ENCODE results near the gene TENM4. TPM values are rescaled to one million over a fixed set of nuclear protein-coding genes. Genes with fewer than 3 reads are reported as not detected.

TENM4 gene
- polyA plus RNA-seq, 1 donor from 2014 or later, result 16.8 TPM

GRCh38 chr11:78851878-78852586 is 588.8 kb downstream of the TENM4 start:
- Histone ChIP-seq H3K4me2 (ENCODE audit: low read length) (no peak overlapping the region), H4K20me1 (ENCODE audit: insufficient read depth) (no peaks in the 10 kb centered on the region), H2AFZ (ENCODE audit: low read depth, low read length) (no peak overlapping the region), H3F3A (ENCODE audit: insufficient read depth, low read length, poor library complexity, severe bottlenecking) (no peaks in the 10 kb centered on the region), H3K79me2 (replicated peaks; ENCODE audit: insufficient read depth, low read length) (no peaks in the 10 kb centered on the region), H3K36me3 (ENCODE audit: insufficient read depth, low read length) (peaks cover 5% of the 10 kb centered on the region), H3K9me3 (ENCODE audit: low read length) (no peaks in the 10 kb centered on the region), H3K9ac (ENCODE audit: low read length) (no peak overlapping the region), H3K9me2 (ENCODE audit: insufficient read depth, low read length) (no peaks in the 10 kb centered on the region), H3K27me3 (ENCODE audit: insufficient read depth, low read depth, low read length) (no peaks in the 10 kb centered on the region), H3K4me3 (ENCODE audit: low read length) (no peak overlapping the region), H3K27ac (ENCODE audit: low read length) (no peak overlapping the region)
- TF ChIP-seq REST (IDR thresholded peaks at IDR 0.05; ENCODE audit: borderline replicate concordance), result no peak
- TF ChIP-seq CTCF (IDR thresholded peaks at IDR 0.05; ENCODE audit: poor library complexity, severe bottlenecking), result no peak
- no peak for TF ChIP-seq EP300 (conservative IDR thresholded peaks at IDR 0.05; ENCODE audit: poor library complexity, severe bottlenecking)
- TF ChIP-seq POLR2AphosphoS5 (IDR thresholded peaks at IDR 0.05), result no peak
- TF ChIP-seq SMC3 (conservative IDR thresholded peaks at IDR 0.05; ENCODE audit: poor library complexity), result no peak
- TF ChIP-seq TAF1 (IDR thresholded peaks at IDR 0.05; ENCODE audit: low read depth), result no peak
- TF ChIP-seq MXI1 (conservative IDR thresholded peaks at IDR 0.05; ENCODE audit: poor library complexity, severe bottlenecking), result no peak
- TF ChIP-seq EZH2 (IDR thresholded peaks at IDR 0.05; ENCODE audit: borderline replicate concordance, insufficient read depth, low read length, poor library complexity, severe bottlenecking), result no peak
- no peak for TF ChIP-seq RAD21 (conservative IDR thresholded peaks at IDR 0.05)

- H3K9me3 ChIP-seq (ENCODE audit: low read length), result no peaks in the 10 kb centered on the region
- no peaks in the 10 kb centered on the region for H3K27me3 ChIP-seq (ENCODE audit: insufficient read depth, low read depth, low read length)
- peaks cover 3% of the 10 kb centered on the region for H3K36me3 ChIP-seq (ENCODE audit: insufficient read depth, low read length)
- no peak overlapping the region for H3K4me2 ChIP-seq (ENCODE audit: low read length)
- no peaks in the 10 kb centered on the region for H3F3A ChIP-seq (ENCODE audit: insufficient read depth, low read length, poor library complexity, severe bottlenecking)
- no peak overlapping the region for H3K4me3 ChIP-seq (ENCODE audit: low read length)
- no peak overlapping the region for H3K9ac ChIP-seq (ENCODE audit: low read length)
- no peak overlapping the region for H2AFZ ChIP-seq (ENCODE audit: low read depth, low read length)
- H3K79me2 ChIP-seq (replicated peaks; ENCODE audit: insufficient read depth, low read length), result no peaks in the 10 kb centered on the region
- no peak for TF ChIP-seq TAF1 (IDR thresholded peaks at IDR 0.05; ENCODE audit: low read depth)
- TF ChIP-seq EZH2 (IDR thresholded peaks at IDR 0.05; ENCODE audit: borderline replicate concordance, insufficient read depth, low read length, poor library complexity, severe bottlenecking), result no peak
- TF ChIP-seq POLR2AphosphoS5 (IDR thresholded peaks at IDR 0.05), result no peak
- TF ChIP-seq EP300 (conservative IDR thresholded peaks at IDR 0.05; ENCODE audit: poor library complexity, severe bottlenecking), result no peak
- no peak for TF ChIP-seq CTCF (IDR thresholded peaks at IDR 0.05; ENCODE audit: poor library complexity, severe bottlenecking)
- no peak for TF ChIP-seq MXI1 (conservative IDR thresholded peaks at IDR 0.05; ENCODE audit: poor library complexity, severe bottlenecking)
- TF ChIP-seq RAD21 (conservative IDR thresholded peaks at IDR 0.05), result no peak
- no peak for TF ChIP-seq SMC3 (conservative IDR thresholded peaks at IDR 0.05; ENCODE audit: poor library complexity)
- no peak overlapping the region for H3K27ac ChIP-seq (ENCODE audit: low read length)
- H4K20me1 ChIP-seq (ENCODE audit: insufficient read depth), result no peaks in the 10 kb centered on the region
- no peaks in the 10 kb centered on the region for H3K9me2 ChIP-seq (ENCODE audit: insufficient read depth, low read length)
Measured at GRCh38 chr11:78850078-78850477, 590.8 kb downstream of the TENM4 start.
